NCI-H1436 treated with DMSO at 0.1 percent for 48 hours (cell line): ENCODE measurements around the gene SLC26A6.

Source experiments
- DNase-seq: peaks from one replicate; lab custom pipeline; 2025; lab: John Stamatoyannopoulos, UW

SLC26A6 gene

DNA sequence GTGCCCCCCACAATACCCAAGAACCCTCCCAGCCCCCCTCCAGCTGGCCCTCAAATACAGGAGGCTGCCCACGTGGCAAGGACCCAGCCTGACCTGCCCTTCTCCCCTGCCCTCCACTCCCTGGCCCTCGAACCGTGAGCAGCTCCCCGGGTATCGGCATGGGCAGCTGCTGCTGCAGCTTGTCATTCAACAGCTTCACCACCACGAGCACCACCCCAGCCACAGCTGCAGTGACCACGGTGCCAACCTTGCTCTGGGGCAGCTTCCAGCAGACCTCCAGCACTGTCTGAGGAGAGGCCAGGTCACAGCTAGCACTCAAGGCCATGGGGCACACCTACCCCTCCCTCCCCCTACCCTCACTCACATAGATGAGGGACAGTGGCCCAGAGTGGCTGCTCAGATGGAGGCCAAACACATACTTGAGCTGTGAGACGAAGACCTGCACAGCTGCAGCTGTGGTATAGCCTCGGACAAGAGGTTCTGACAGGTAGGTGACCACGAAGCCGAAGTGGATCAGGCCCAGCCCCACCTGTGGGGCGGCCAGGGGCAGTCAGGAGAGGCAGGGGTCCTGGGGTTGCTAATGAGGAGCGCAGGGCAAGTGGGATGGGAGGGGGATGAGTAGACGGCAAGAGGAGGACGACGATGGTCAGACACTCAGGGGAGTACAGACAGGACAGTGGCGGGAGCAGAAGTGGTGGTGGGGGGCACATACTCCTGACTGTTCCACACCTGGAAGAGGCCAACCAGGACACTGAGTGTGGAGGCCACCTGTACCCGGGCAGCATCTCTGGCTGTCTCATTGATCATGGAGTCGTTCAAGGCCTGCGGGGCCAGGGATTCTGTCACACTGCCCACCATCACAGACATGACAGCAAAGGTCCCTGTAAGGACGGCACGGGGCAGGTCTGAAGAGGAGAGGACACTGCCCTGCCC is 3.5 kb downstream of the SLC26A6 start:
- DNase-seq = no peak

GRCh38 chr3:48630833-48631232 is 4.4 kb downstream of the SLC26A6 start:
- no peak for DNase-seq

DNA sequence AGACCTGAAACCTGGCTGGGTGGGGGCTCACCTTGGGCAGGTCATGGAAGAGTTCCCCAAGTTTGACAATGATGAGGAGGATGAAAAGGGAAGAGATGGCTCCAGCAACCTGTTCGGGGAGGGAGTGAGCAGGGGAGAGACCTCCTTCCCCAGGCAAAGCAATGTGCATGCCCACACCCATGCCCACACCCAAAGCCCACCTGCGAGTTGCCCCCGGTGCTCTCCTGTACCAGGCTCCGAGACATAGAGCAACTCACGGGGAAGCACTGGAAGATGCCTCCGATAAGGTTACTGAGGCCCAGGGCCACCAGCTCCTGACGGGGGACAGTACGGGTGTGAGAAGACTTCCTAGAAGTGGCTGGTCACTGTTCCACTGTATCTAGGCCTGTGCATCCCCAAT is 4.9 kb downstream of the SLC26A6 start:
- DNase-seq = no peak

DNA sequence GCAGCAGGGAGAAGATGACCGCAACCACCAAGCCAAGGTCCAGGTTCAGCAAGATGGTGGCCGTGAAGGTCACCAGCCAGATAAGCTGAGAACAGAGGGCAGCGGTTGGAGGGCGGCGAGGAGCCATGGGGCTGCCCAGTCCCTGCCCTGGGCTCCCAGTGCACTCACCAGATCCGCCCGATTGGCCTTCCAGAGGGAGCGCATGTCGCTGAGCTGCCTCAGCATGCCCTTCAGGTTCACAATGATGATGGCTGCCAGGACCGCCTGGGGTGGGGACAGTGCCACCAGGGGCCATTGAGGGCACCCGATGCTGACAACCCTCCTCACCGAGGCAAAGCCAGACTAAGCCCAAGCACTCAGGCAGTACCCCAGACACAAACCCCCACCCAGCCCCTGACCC is 5.4 kb downstream of the SLC26A6 start:
- no peak for DNase-seq

- DNase-seq = no peak
Observed at GRCh38 chr3:48628277-48629017, 6.8 kb downstream of the SLC26A6 start.

DNA sequence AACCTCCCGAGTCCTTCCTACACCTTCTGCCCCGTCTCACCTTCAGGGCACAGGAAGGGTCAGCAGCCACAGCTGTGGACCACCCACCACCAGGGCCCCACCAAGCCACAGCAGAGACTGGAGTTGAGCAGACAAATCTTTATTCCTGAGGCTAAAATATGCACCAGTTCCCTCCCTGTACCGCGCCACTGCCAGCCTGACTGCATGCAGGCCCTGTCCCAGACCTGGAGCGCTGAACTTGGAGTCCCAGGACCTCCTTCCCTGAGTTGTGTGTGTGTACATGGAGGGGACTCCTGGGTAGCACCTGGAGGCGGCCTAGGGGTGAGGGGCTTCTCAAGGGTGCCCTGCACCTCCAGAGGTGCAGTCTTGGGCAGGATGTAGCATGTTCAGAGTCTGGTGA is 9.7 kb downstream of the SLC26A6 start:
- no peak for DNase-seq

GRCh38 chr3:48624767-48625166 is 10.5 kb downstream of the SLC26A6 start:
- no peak for DNase-seq

GRCh38 chr3:48623851-48624547 is 11.3 kb downstream of the SLC26A6 start:
- peak; percentile 74 for DNase-seq

DNA sequence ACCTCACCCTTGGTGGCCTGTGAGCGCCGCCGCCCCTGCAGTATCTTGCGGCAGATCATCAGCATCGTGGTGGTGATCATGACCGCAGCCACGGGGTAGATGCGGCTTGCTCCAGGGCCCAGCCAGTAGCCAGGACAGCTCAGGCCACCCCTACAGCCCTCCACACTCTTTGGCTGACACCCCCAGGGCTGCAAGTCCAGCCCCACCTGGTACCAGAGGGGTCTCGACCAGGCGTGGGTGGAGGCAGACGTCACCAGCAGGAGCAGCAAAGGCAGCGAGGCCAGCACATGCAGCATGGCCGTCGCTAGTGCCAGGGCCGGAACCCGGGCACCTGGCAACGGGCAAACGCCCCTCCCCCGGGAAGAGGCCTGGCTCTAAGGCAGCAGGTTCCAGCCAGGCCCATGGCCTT is 13.8 kb downstream of the SLC26A6 start, which contains the start of gene TMEM89:
Gene TMEM89 (minus strand): TSS at position 309 of the 409 bp plus-strand sequence. CDS start 13 bp downstream, at position 296.
- DNase-seq = no peak

- DNase-seq = no peak
Observed at GRCh38 chr3:48619541-48620524, 15.4 kb downstream of the SLC26A6 start.

- DNase-seq = no peak
Observed at GRCh38 chr3:48617559-48617958, 17.7 kb downstream of the SLC26A6 start.

DNA sequence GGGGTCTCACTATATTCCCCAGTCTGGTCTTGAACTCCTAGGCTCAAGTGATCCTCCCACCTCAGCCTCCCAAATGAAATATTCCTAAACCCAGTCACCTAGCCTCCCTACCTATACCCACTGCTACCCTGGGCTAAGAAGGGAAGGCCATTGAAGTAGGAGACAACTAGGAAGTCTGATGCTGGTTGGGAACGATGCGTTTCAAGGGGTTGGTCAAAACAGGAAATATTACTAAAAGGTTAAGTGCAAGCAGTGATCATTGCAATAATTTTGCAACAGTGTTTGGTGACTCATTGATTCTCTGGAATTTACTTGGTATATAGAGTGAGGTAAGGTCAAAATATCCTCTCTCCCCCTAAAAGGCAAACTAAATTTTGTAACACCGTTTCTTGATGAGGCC is 21.2 kb downstream of the SLC26A6 start:
- no peak for DNase-seq

DNA sequence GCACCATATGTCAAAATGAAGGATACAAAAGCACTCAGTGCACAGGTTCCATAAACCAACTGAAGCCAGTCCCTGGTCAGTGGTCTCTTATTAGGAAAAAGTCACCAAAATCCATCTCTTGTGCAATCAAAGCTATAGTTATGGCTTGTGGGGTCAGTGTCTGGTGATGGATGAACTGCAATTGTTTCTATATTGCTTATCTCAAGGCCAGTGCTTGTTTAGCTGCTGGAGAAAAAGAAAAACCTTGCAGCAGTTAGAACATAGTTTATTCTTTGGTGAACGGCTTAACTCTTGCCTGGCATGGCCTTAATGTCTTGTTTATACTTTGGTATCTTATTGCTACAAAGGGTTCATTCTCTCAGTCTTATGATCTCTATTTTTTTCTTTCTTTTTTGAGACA is 23.0 kb downstream of the SLC26A6 start:
- DNase-seq = no peak

DNA sequence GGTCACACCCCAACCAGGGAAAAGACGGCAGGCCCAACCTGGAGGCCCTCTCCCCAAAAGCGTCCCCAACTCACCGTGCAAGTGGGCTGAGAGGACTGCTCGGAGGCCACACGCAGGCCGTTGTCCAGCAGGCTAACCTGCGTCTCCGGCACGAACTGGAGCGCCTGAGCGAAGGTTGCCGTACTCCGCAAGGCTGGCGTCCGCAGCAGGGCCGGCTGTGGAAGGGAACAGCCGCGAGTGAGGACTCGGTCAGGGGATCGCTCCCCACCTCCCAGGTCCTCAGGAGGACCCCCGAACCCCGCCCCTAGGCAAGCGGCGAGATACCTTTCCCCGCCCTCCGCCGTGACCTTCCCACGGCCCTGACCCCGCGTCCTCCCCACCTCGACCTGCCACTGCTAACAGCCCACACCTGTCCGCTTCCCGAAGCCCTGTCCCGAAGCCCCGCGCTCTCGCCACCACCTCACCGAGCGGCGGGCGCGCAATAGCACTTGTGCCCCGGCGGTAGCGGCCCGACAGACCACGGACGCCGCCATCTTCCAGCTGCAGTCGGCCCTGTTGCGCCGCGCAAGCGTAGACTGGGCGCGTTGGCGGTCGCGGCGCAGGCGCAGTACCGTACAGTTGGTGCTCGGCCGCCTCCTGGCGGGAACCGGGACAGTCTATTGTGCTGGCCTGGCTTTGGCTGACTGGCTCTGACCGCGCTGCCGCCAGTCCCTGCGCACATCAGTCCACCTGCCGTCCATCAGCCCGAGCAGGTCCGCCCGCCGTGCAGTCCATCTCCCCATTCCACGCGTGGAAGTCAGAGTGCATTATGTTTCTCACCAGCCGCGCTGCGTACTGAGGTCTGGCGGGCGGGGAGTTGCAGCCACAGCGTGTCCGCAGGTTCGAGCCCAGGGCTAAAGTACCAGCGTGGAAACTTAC is 25.9 kb downstream of the SLC26A6 start, which contains the start of gene UQCRC1:
Gene UQCRC1 (minus strand): TSS at position 559 of the 918 bp plus-strand sequence. CDS start 26 bp downstream, at position 533.
- no peak for DNase-seq

GRCh38 chr3:48607519-48607918 is 27.7 kb downstream of the SLC26A6 start:
- no peak for DNase-seq

DNA sequence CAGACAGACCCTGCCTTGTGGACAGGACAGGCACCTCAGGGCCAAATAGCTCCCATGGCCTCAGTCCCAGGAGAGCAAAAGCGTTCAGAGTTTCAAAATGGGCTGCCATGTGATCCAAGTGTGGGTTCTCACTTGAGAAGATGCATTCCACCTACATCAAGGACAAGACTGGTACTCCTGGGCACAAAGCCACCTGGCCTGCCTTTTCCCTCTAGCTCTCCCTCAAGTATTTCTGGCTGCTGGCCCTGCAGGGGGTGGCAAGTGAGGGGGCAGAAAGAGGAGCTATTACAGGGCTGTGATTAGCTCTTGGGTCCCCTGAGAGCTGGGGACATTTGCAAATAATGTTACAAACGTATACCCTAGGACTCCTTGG is 33.7 kb downstream of the SLC26A6 start:
- DNase-seq = no peak

GRCh38 chr3:48600711-48601621 is 34.3 kb downstream of the SLC26A6 start:
- no peak for DNase-seq

DNA sequence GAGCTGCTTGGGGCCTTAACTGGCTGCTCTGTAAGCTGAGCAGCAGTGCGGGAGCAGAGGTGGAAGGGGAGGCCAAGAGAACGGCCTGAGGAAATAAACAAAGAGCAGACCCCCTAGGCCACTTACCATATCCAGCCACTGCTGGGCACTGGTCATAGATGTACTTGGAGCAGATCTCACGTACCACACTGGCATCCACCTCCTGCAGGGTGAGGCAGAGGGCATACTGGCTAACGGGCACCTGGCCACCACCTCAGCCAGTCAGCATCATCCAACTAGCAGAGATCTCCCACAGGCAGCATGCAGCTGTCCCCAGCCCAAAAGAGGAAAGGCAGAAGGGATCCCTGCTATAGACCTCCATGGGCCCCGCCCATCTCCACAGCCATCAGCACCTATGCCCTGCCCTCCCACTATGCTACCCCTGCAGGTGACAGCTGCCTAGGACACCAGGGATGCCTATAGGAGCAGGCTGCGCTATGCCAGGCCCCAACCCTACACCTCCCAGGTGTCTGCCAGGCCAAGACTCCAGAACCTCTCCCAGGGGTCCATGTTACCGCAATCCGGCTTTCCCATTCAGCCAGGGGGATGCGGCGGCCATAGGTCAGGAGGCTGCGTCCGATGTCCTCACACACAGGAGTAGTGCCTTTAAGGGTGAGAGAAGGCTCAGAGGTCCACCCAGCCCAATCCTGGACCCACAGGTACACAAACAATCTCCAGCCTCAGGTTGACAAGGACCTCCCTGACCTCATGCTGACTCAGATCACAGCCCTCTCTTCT is 35.6 kb downstream of the SLC26A6 start:
- no peak for DNase-seq
